ENCODE data around the gene EP400. TPM values are rescaled to one million over a fixed set of nuclear protein-coding genes. Genes with fewer than 3 reads are reported as not detected.

The EP400 gene, protein sequence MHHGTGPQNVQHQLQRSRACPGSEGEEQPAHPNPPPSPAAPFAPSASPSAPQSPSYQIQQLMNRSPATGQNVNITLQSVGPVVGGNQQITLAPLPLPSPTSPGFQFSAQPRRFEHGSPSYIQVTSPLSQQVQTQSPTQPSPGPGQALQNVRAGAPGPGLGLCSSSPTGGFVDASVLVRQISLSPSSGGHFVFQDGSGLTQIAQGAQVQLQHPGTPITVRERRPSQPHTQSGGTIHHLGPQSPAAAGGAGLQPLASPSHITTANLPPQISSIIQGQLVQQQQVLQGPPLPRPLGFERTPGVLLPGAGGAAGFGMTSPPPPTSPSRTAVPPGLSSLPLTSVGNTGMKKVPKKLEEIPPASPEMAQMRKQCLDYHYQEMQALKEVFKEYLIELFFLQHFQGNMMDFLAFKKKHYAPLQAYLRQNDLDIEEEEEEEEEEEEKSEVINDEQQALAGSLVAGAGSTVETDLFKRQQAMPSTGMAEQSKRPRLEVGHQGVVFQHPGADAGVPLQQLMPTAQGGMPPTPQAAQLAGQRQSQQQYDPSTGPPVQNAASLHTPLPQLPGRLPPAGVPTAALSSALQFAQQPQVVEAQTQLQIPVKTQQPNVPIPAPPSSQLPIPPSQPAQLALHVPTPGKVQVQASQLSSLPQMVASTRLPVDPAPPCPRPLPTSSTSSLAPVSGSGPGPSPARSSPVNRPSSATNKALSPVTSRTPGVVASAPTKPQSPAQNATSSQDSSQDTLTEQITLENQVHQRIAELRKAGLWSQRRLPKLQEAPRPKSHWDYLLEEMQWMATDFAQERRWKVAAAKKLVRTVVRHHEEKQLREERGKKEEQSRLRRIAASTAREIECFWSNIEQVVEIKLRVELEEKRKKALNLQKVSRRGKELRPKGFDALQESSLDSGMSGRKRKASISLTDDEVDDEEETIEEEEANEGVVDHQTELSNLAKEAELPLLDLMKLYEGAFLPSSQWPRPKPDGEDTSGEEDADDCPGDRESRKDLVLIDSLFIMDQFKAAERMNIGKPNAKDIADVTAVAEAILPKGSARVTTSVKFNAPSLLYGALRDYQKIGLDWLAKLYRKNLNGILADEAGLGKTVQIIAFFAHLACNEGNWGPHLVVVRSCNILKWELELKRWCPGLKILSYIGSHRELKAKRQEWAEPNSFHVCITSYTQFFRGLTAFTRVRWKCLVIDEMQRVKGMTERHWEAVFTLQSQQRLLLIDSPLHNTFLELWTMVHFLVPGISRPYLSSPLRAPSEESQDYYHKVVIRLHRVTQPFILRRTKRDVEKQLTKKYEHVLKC (N-terminal part only)
- total RNA-seq, result 14.0 and 14.3 TPM in 2 replicates

DNA sequence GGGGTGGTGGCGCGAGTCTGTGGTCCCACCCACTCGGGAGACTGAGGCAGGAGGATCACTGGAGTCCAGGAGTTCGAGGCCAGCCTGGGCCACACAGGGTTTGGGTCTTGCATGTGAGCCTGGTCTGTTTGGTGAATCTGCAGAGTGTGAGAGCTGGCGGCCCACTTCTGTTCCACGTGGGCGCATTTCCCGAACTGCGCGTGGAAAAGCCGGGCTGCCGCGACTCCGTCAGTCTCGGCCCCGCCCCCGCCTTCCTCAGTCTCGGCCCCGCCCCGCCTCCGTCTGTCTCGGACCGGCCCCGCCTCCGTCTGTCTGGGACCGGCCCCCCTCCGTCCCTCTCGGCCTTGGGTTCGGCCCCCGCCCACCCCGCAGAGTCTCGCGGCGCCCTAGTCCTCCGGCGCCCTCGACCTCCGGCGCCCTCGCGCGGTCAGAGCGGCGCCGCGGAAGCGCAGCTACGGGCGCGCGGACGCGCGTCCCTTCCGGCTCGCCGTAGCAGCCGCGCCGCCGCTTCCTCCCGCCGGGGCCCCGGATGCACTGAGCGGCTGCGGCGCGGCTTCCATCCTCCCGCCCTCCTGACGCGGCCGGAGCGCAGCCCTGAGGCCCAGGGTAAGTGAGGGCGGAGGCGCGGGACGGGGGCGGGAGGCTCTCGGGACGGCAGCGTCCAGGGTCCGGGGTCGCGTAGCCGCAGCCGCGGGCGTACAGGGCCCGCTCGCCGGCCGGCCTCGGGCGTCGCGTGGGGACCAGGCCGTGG lies at the start of gene EP400:
Gene EP400 (plus strand): TSS at position 512 of the 751 bp plus-strand sequence. CDS start 10,678 bp downstream, outside the sequence.

DNA sequence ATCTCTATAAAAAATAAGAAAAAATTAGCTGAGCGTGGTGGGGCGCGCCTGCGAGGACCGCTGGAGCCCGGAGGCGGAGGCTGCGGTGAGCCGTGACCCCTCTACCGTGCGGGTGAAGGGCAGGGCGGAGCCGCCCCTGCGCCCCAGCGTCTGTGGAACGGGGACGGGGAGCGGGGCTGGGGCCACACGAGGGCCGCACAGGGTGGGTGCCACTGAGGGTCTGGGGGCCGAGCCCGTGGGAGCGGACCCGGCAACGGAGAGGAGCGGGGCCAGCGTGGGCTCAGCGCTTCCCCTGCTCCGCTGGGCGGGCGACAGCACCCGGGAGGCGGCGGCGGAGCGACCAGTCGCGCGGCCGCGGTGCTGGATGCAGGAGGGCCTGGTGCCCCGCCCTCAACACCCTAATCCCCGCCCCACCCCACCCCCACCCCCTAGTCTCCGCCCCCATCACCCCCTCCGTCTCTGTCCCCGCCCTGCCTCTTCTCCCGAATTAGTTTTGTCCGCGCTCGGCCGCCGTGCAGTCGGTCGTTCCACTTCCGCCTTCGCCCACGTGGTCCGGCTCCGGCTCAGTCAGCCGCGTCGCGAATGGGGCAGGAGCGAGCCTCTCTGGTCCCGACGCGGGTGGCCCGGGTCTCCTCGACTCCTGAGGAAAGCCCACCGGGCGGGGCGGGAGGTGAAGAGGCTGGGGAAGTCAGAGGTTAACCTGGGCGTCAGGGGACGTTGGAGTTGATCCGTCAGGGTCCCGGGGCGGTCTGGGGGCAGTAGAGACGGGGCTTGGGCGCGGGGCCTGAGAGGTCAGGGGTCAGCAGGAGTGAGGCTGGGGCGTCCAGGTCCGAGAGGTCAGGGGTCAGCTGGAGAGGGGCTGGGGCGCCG lies 20.8 kb upstream of the EP400 start, which contains the start of gene PUS1:
Gene PUS1 (plus strand): TSS at position 566 of the 870 bp plus-strand sequence. CDS start 447 bp downstream, outside the sequence.

Other genes starting within 250 kb of the EP400 start
- gene SFSWAP, start 238.9 kb upstream of the EP400 start, total RNA-seq, result 26.7 and 32.3 TPM in 2 replicates
- gene MMP17, start 121.5 kb upstream of the EP400 start, total RNA-seq, result 15.6 and 28.1 TPM in 2 replicates
- gene ULK1, start 55.3 kb upstream of the EP400 start, total RNA-seq, result 13.6 and 14.2 TPM in 2 replicates
- gene PUS1, start 20.7 kb upstream of the EP400 start, total RNA-seq, result 15.2 and 21.0 TPM in 2 replicates
- 11.0 and 11.7 TPM in 2 replicates for gene DDX51, start 194.4 kb downstream of the EP400 start, total RNA-seq
- gene NOC4L, start 194.5 kb downstream of the EP400 start, total RNA-seq, result 9.6 and 12.7 TPM in 2 replicates

Measured in uterine smooth muscle cell (primary cell).